GM12878 (cell line): ENCODE measurements around the gene GCNT2. TPM values are rescaled to one million over a fixed set of nuclear protein-coding genes. Genes with fewer than 3 reads are reported as not detected.

Experiments
- ATAC-seq: fragments of 200-7000 bp; cut with Tn5 transposase; 3 replicates; pipeline ENCODE4 v1.9.1; 2020; ENCODE audit warnings: mild to moderate bottlenecking, moderate library complexity
- BruUV-seq: library from RNA; stranded (reverse); fragments of 400-500 nt; replicated peaks from 2 replicates; lab custom pipeline; 2021; lab: Mats Ljungman, UMichigan
- CTCF ChIA-PET: fragments of 300-600 bp; sonication (Branson Sonifier 250); formaldehyde crosslinking; extraction: SDS; loops from one replicate; lab custom pipeline; 2021; ENCODE audit warnings: inconsistent platforms; lab: Yijun Ruan, JAX
- POLR2A ChIA-PET: fragments of 350-600 bp; formaldehyde crosslinking; extraction: SDS; loops from one replicate; lab custom pipeline; 2021; ENCODE audit warnings: inconsistent platforms; lab: Charles Lee
- RAD21 ChIA-PET: fragments of 300-600 bp; sonication (Branson Sonifier 250); formaldehyde crosslinking; loops from one replicate; lab custom pipeline; 2023; ENCODE audit warnings: antibody characterized with exemption; ENCODE audit not compliant: unreplicated experiment; lab: Charles Lee
- SMC1A ChIA-PET: fragments of 300-600 bp; sonication (Branson Sonifier 250); formaldehyde crosslinking; loops from one replicate; lab custom pipeline; 2023; ENCODE audit not compliant: unreplicated experiment, uncharacterized antibody; lab: Charles Lee
- DNase-seq: peaks from one replicate; pipeline ENCODE4 v3.0.0-alpha.2; 2011; ENCODE audit warnings: low read depth, low spot score
- FAIRE-seq: peaks from 3 replicates; lab custom pipeline; 2011; peaks lifted over from hg19 to GRCh38; lab: Jason Lieb, UNC
- H2AFZ ChIP-seq: 2 replicates; pipeline ENCODE4 v1.6.0; 2011; ENCODE audit warnings: low read depth, low read length, control low read depth; ENCODE audit not compliant: control insufficient read depth
- H3K27ac ChIP-seq: 2 replicates; pipeline ENCODE4 v1.5.1; 2011; ENCODE audit warnings: control low read depth; ENCODE audit not compliant: control insufficient read depth, insufficient read depth
- H3K27me3 ChIP-seq, 2 experiments: replicated peaks in 1 of 2; 2 replicates each; pipeline versions ENCODE4 v1.6.0 to v1.6.1; 2011; ENCODE audit warnings: low read length in 1 of 2; ENCODE audit not compliant: control insufficient read depth in 2 of 2, insufficient read depth in 2 of 2
- H3K36me3 ChIP-seq, 2 experiments: 2 replicates each; pipeline ENCODE4 v1.5.1; 2011; ENCODE audit warnings: low read length in 1 of 2; ENCODE audit not compliant: control insufficient read depth in 2 of 2, insufficient read depth in 2 of 2
- H3K4me1 ChIP-seq: 2 replicates; pipeline ENCODE4 v1.6.1; 2011; ENCODE audit warnings: mild to moderate bottlenecking, low read length, moderate library complexity, mixed read lengths; ENCODE audit not compliant: control insufficient read depth, insufficient read depth
- H3K4me2 ChIP-seq: 2 replicates; pipeline ENCODE4 v1.6.0; 2011; ENCODE audit warnings: control low read depth; ENCODE audit not compliant: control insufficient read depth, insufficient read depth
- H3K4me3 ChIP-seq: fragments of 200-600 bp; sonication (generic); 2 replicates; pipeline ENCODE4 v1.5.1; 2016
- H3K79me2 ChIP-seq: 2 replicates; pipeline ENCODE4 v1.6.0; 2011; ENCODE audit warnings: low read length; ENCODE audit not compliant: control insufficient read depth, insufficient read depth
- H3K9ac ChIP-seq: 2 replicates; pipeline ENCODE4 v1.8.0; 2011; ENCODE audit warnings: low read length, control low read depth, mixed read lengths; ENCODE audit not compliant: control insufficient read depth, insufficient read depth
- H3K9me3 ChIP-seq: replicated peaks from 3 replicates; pipeline ENCODE4 v1.5.1; 2011; ENCODE audit warnings: mild to moderate bottlenecking, low read length; ENCODE audit not compliant: control insufficient read depth, insufficient read depth
- H4K20me1 ChIP-seq: 2 replicates; pipeline ENCODE4 v1.6.0; 2011; ENCODE audit not compliant: control insufficient read depth, insufficient read depth
- BCLAF1 ChIP-seq: fragments of 450-650 bp; IDR thresholded peaks from 2 replicates; pipeline ENCODE4 v1.6.1; 2017; ENCODE audit warnings: antibody characterized with exemption, mild to moderate bottlenecking, moderate library complexity
- CBX5 ChIP-seq: sonication (generic); IDR thresholded peaks from 2 replicates; pipeline ENCODE4 v1.6.1; 2016; ENCODE audit warnings: low read depth, moderate library complexity, mild to moderate bottlenecking, inconsistent platforms
- JUNB ChIP-seq: IDR thresholded peaks from 2 replicates; pipeline ENCODE4 v1.6.1; 2016; ENCODE audit warnings: antibody characterized with exemption, mild to moderate bottlenecking
- RCOR1 ChIP-seq: conservative IDR thresholded peaks from 2 replicates; pipeline ENCODE4 v1.6.1; 2012; ENCODE audit warnings: low read depth, low read length, improper control_type of control experiment
- SMAD1 ChIP-seq: fragments of 450-650 bp; IDR thresholded peaks from 2 replicates; pipeline ENCODE4 v1.6.1; 2018; ENCODE audit warnings: mild to moderate bottlenecking, low read depth; ENCODE audit not compliant: partially characterized antibody
- SMAD5 ChIP-seq: IDR thresholded peaks from 2 replicates; pipeline ENCODE4 v1.6.1; 2016; ENCODE audit warnings: antibody characterized with exemption, low read depth
- TBL1XR1 ChIP-seq: IDR thresholded peaks from 2 replicates; pipeline ENCODE4 v1.6.1; 2012; ENCODE audit warnings: low read depth, low read length, improper control_type of control experiment
- TCF7 ChIP-seq: IDR thresholded peaks from 2 replicates; pipeline ENCODE4 v1.6.1; 2014; ENCODE audit warnings: antibody characterized with exemption, borderline replicate concordance
- USF1 ChIP-seq: IDR thresholded peaks from 2 replicates; pipeline ENCODE4 v1.6.1; 2011; ENCODE audit warnings: borderline replicate concordance, low read depth, mild to moderate bottlenecking, moderate library complexity, mixed read lengths, low read length; ENCODE audit not compliant: insufficient read depth; ENCODE audit errors: extremely low read length
- YY1 ChIP-seq: IDR thresholded peaks from 2 replicates; pipeline ENCODE4 v1.6.1; 2011; ENCODE audit warnings: low read depth, mild to moderate bottlenecking, low read length
- WGBS: methylation state at CpG from one replicate; pipeline ENCODE4 v1.1.6; 2016; ENCODE audit warnings: low lambda C conversion rate; ENCODE audit not compliant: insufficient replicate concordance, insufficient coverage; ENCODE audit errors: missing lambda C conversion rate; 5-methylcytosine and 5-hydroxymethylcytosine counted together
- in situ Hi-C: fragments of 300-500 bp; cut with MboI; formaldehyde crosslinking; loops from 9 replicates; pipeline ENCODE4 v1.14.3; 2018; ENCODE audit warnings: mixed read lengths
- intact Hi-C: fragments of 100-400 bp; cut with micrococcal nuclease; formaldehyde crosslinking; loops from one replicate; pipeline ENCODE4 v1.14.2; 2022; ENCODE audit not compliant: unreplicated experiment
- polyA plus RNA-seq, 11 experiments: library from polyadenylated mRNA; depleted of rRNA in 4 of 11; unstranded in 6 of 11; stranded (reverse) in 5 of 11; fragments of >200 nt; fragmentation: Nextera tagmentation in 4 of 11; fragmentation: Illumina TruSeq in 1 of 11; extraction: Ambion mirVana in 4 of 11; extraction: Trizol in 1 of 11; gene quantifications; 1 replicate in 1 of 11; 2 replicates in 10 of 11; pipeline versions ENCODE4 v1.2.1 to v1.2.3, GENCODE V29; 2011 to 2016; ENCODE audit warnings: inconsistent platforms in 2 of 11, missing spikeins in 2 of 11, low read depth in 1 of 11
- total RNA-seq, 4 experiments: library from RNA; depleted of rRNA in 3 of 4; stranded (reverse); fragments of >200 nt in 3 of 4; fragmentation: Illumina TruSeq in 1 of 4; extraction: Trizol in 1 of 4; gene quantifications; 2 replicates each; pipeline versions ENCODE4 v1.2.1 to v1.2.3, GENCODE V29; 2013 to 2021

The GCNT2 gene
- total and polyA plus RNA-seq, 10 of the 15 experiments (the other 5 are each of a cell fraction or from before 2014, with no cell fraction given): 5.0 to 21.6 (median 11.9) TPM

- TF ChIP-seq TCF7 (no peak), YY1 (peak; percentile 70), RCOR1 (no peak), TBL1XR1 (no peak)
These were observed 10.4 kb upstream of the GCNT2 start (continued) for GRCh38 chr6:10510592-10511367.

GRCh38 chr6:10511477-10511876, 9.7 kb upstream of the GCNT2 start:
- CTCF ChIA-PET: interaction anchor here (0.8 to 7.1 kb wide), 28 partner anchors 9 to 559 kb away, joined by 3 to 67 read pairs (median 4); partner anchors contain the start of genes GCNT2, PAK1IP1 and TMEM14C
- TF ChIP-seq BCLAF1 (no peak), USF1 (no peak), SMAD1 (no peak), JUNB (no peak), CBX5 (no peak), SMAD5 (no peak)
- TF ChIP-seq, all 136 proteins: peak for 0
- H3K27ac ChIP-seq: no peak overlapping the region
- ATAC-seq (no peak), DNase-seq (no peak), FAIRE-seq (no peak)
- ChIA-PET SMC1A (interaction anchor here (0.7 to 2.2 kb wide), 18 partner anchors 9 to 291 kb away, joined by 3 to 16 read pairs (median 4); partner anchors contain the start of genes GCNT2 and PAK1IP1), POLR2A (interaction anchor here (1.2 kb wide), 2 partner anchors 11 to 210 kb away, joined by 3 to 4 read pairs; no protein-coding TSS in a partner anchor), RAD21 (interaction anchor here (1.3 to 2.2 kb wide), 8 partner anchors 18 to 557 kb away, joined by 3 to 7 read pairs (median 5); partner anchors contain the start of gene TMEM14C)
- H3K4me3 ChIP-seq: no peak overlapping the region
- H3K4me2 ChIP-seq: no peak overlapping the region
- intact Hi-C loops (loop anchor here (5.0 kb wide), 1 partner anchor 236 kb away; the partner anchor contains the start of gene TMEM14B), in situ Hi-C loops (loop anchor here (5.0 kb wide), 1 partner anchor 291 kb away; no protein-coding TSS in a partner anchor)
- no peaks in the 10 kb centered on the region for H3K9me3 ChIP-seq
- WGBS: 64% methylated on average over 2 of the region's 2 CpGs
- no peak overlapping the region for H3K9ac ChIP-seq
- H3K27me3 ChIP-seq: no peaks in the 10 kb centered on the region
- H3K4me1 ChIP-seq: no peaks in the 10 kb centered on the region
- H3K36me3 ChIP-seq: no peaks in the 10 kb centered on the region
- BruUV-seq: no TSS peak
- H2AFZ ChIP-seq: no peak overlapping the region
- no peaks in the 10 kb centered on the region for H4K20me1 ChIP-seq
- H3K79me2 ChIP-seq: no peaks in the 10 kb centered on the region
